ENCODE results near the gene SLC26A5. TPM values are rescaled to one million over a fixed set of nuclear protein-coding genes. Genes with fewer than 3 reads are reported as not detected.
"Not testable (repeated sequence)": the region's sequence is repeated elsewhere in the genome, so short reads cannot be mapped to it uniquely, and the experiment has no call there.

Gene SLC26A5
- polyA plus RNA-seq, 4 donors = 0.03 to 0.12 TPM; not detected in 2

DNA sequence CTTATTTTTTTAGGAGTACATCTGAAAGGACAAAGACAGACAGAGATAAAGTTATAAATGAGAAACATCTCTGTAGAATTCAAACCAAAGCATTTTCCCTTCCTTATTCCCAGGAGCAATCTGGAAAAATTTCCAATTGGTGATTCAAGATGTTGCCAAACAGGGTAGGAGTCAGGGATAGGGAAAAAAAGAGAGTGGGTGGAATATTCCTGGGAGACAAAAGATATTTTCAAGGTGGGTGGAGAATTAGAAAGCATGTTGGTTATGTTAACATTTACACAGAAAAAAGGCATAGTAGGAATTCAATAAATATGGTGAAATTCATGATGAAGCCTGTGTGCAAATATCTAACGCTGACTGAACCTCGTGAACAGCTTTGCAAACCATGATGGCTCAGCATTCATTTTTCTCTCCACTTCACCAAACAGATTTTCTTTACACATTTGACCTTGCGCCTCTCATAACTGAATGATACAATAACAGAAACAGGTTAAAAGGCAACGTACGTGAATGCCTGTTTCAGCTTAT is 25.1 kb downstream of the SLC26A5 start:
- H3K9me3 ChIP-seq (ENCODE audit: control insufficient read depth in 2 of 2, insufficient read depth in 1 of 2, low read depth in 1 of 2, low read length in 1 of 2) = peaks cover 0 to 4% of the 10 kb centered on the region in 2 donors
- H3K4me1 ChIP-seq (ENCODE audit: control insufficient read depth in 3 of 3, insufficient read depth in 2 of 3, low read depth in 1 of 3, low read length in 2 of 3) = no peaks in the 10 kb centered on the region
- no peak overlapping the region for H3K27ac ChIP-seq (ENCODE audit: low read depth in 1 of 3, low read length in 2 of 3)
- DNase-seq (no peak), FAIRE-seq (no peak)
- no peak overlapping the region for H3K4me3 ChIP-seq (ENCODE audit: low read depth in 1 of 3, low read length in 3 of 3)
- WGBS, 3 donors = 88 to 89% (median 88%) methylated on average over 5 of the region's 5 CpGs
- H3K27me3 ChIP-seq (ENCODE audit: control insufficient read depth in 3 of 3, insufficient read depth in 3 of 3, low read length in 3 of 3) = no peaks in the 10 kb centered on the region
- H3K36me3 ChIP-seq (ENCODE audit: control insufficient read depth in 3 of 3, insufficient read depth in 2 of 3, low read depth in 1 of 3, low read length in 3 of 3) = no peaks in the 10 kb centered on the region

GRCh38 chr7:103418241-103418640 is 27.8 kb downstream of the SLC26A5 start:
- Histone ChIP-seq H3K4me3 (ENCODE audit: low read depth in 1 of 3, low read length in 3 of 3) (no peak overlapping the region), H3K27me3 (ENCODE audit: control insufficient read depth in 3 of 3, insufficient read depth in 3 of 3, low read length in 3 of 3) (peaks cover 0 to 2% (median 0%) of the 10 kb centered on the region in 3 donors), H3K36me3 (ENCODE audit: control insufficient read depth in 3 of 3, insufficient read depth in 2 of 3, low read depth in 1 of 3, low read length in 3 of 3) (no peaks in the 10 kb centered on the region), H3K4me1 (ENCODE audit: control insufficient read depth in 3 of 3, insufficient read depth in 2 of 3, low read depth in 1 of 3, low read length in 2 of 3) (no peaks in the 10 kb centered on the region), H3K27ac (ENCODE audit: low read depth in 1 of 3, low read length in 2 of 3) (no peak overlapping the region), H3K9me3 (ENCODE audit: control insufficient read depth in 2 of 2, insufficient read depth in 1 of 2, low read depth in 1 of 2, low read length in 1 of 2) (peaks cover 0 to 4% of the 10 kb centered on the region in 2 donors)
- no peak for DNase-seq
- FAIRE-seq = no peak
- WGBS, 3 donors = 76 to 96% (median 79%) methylated on average over 3 of the region's 3 CpGs

- Histone ChIP-seq H3K27me3 (ENCODE audit: control insufficient read depth in 3 of 3, insufficient read depth in 3 of 3, low read length in 3 of 3) (peaks cover 0 to 6% (median 0%) of the 10 kb centered on the region in 3 donors), H3K9me3 (ENCODE audit: control insufficient read depth in 2 of 2, insufficient read depth in 1 of 2, low read depth in 1 of 2, low read length in 1 of 2) (peaks cover 0 to 2% of the 10 kb centered on the region in 2 donors), H3K4me1 (ENCODE audit: control insufficient read depth in 3 of 3, insufficient read depth in 2 of 3, low read depth in 1 of 3, low read length in 2 of 3) (no peaks in the 10 kb centered on the region), H3K27ac (ENCODE audit: low read depth in 1 of 3, low read length in 2 of 3) (no peak overlapping the region), H3K4me3 (ENCODE audit: low read depth in 1 of 3, low read length in 3 of 3) (no peak overlapping the region), H3K36me3 (ENCODE audit: control insufficient read depth in 3 of 3, insufficient read depth in 2 of 3, low read depth in 1 of 3, low read length in 3 of 3) (no peaks in the 10 kb centered on the region)
- WGBS, 3 donors = 78 to 86% (median 79%) methylated on average over 5 of the region's 5 CpGs
- FAIRE-seq (no peak), DNase-seq (no peak)
Measured at GRCh38 chr7:103413407-103413806, 32.6 kb downstream of the SLC26A5 start.

- WGBS, 3 donors = 87 to 94% (median 89%) methylated on average over 1 of the region's 1 CpG
- Histone ChIP-seq H3K9me3 (ENCODE audit: control insufficient read depth in 2 of 2, insufficient read depth in 1 of 2, low read depth in 1 of 2, low read length in 1 of 2) (peaks cover 0 to 2% of the 10 kb centered on the region in 2 donors), H3K27ac (ENCODE audit: low read depth in 1 of 3, low read length in 2 of 3) (no peak overlapping the region), H3K36me3 (ENCODE audit: control insufficient read depth in 3 of 3, insufficient read depth in 2 of 3, low read depth in 1 of 3, low read length in 3 of 3) (no peaks in the 10 kb centered on the region), H3K27me3 (ENCODE audit: control insufficient read depth in 3 of 3, insufficient read depth in 3 of 3, low read length in 3 of 3) (peaks cover 0 to 6% (median 0%) of the 10 kb centered on the region in 3 donors), H3K4me3 (ENCODE audit: low read depth in 1 of 3, low read length in 3 of 3) (no peak overlapping the region), H3K4me1 (ENCODE audit: control insufficient read depth in 3 of 3, insufficient read depth in 2 of 3, low read depth in 1 of 3, low read length in 2 of 3) (no peaks in the 10 kb centered on the region)
- FAIRE-seq = no peak
- DNase-seq = no peak
Measured at GRCh38 chr7:103412151-103412550, 33.9 kb downstream of the SLC26A5 start.

DNA sequence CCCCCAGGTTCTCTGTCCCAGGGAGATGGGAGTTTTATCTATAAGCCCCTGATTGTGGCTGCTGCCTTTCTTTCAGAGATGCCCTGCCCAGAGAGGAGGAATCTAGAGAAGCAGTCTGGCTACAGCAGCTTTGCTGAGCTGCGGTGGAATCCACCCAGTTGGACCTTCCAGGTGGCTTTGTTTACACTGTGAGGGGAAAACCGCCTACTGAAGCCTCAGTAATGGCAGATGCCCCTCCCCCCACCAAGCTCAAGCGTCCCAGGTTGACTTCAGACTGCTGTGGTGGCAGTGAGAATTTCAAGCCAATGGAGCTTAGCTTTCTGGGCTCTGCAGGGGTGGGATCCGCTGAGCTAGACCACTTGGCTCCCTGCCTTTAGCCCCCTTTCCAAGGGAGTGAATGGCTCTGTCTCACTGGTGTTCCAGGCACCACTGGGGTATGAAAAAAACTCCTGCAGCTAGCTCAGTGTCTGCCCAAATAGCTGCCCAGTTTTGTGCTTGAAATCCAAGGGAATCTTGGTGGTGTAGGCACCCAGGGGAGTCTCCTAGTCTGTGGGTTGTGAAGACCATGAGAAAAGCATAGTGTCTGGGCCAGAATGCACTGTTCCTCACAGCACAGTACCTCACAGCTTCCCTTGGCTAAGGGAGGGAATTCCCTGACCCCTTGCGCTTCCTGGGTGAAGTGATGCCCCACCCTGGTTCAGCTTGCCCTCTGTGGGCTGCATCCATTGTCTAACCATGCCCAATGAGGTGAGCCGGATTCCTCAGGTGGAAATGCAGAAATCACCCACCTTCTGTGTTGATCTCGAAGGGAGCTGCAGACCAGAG is 40.0 kb downstream of the SLC26A5 start:
- H3K36me3 ChIP-seq (ENCODE audit: control insufficient read depth in 3 of 3, insufficient read depth in 2 of 3, low read depth in 1 of 3, low read length in 3 of 3); H3K4me3 ChIP-seq (ENCODE audit: low read depth in 1 of 3, low read length in 3 of 3); H3K4me1 ChIP-seq (ENCODE audit: control insufficient read depth in 3 of 3, insufficient read depth in 2 of 3, low read depth in 1 of 3, low read length in 2 of 3); H3K27ac ChIP-seq (ENCODE audit: low read depth in 1 of 3, low read length in 2 of 3); H3K27me3 ChIP-seq (ENCODE audit: control insufficient read depth in 3 of 3, insufficient read depth in 3 of 3, low read length in 3 of 3); H3K9me3 ChIP-seq (ENCODE audit: control insufficient read depth in 2 of 2, insufficient read depth in 1 of 2, low read depth in 1 of 2, low read length in 1 of 2); DNase-seq; FAIRE-seq: not testable (repeated sequence)
- 54 to 63% (median 57%) methylated on average over 7 of the region's 7 CpGs for WGBS, 3 donors

DNA sequence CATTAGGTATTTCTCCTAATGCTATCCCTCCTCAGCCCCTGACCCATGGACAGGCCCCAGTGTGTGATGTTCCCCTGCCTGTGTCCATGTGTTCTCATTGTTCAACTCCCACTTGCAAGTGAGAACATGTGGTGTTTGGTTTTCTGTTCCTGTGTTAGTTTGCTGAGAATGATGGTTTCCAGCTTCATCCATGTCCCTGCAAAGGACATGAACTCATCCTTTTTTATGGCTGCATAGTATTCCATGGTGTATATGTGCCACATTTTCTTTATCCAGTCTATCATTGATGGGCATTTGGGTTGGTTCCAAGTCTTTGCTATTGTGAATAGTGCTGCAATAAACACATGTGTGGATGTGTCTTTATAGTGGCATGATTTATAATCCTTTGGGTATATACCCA is 46.3 kb downstream of the SLC26A5 start:
- not testable (repeated sequence) for H3K4me3 ChIP-seq (ENCODE audit: low read depth in 1 of 3, low read length in 3 of 3); H3K9me3 ChIP-seq (ENCODE audit: control insufficient read depth in 2 of 2, insufficient read depth in 1 of 2, low read depth in 1 of 2, low read length in 1 of 2); DNase-seq; H3K27me3 ChIP-seq (ENCODE audit: control insufficient read depth in 3 of 3, insufficient read depth in 3 of 3, low read length in 3 of 3); H3K4me1 ChIP-seq (ENCODE audit: control insufficient read depth in 3 of 3, insufficient read depth in 2 of 3, low read depth in 1 of 3, low read length in 2 of 3); H3K36me3 ChIP-seq (ENCODE audit: control insufficient read depth in 3 of 3, insufficient read depth in 2 of 3, low read depth in 1 of 3, low read length in 3 of 3); H3K27ac ChIP-seq (ENCODE audit: low read depth in 1 of 3, low read length in 2 of 3); FAIRE-seq

DNA sequence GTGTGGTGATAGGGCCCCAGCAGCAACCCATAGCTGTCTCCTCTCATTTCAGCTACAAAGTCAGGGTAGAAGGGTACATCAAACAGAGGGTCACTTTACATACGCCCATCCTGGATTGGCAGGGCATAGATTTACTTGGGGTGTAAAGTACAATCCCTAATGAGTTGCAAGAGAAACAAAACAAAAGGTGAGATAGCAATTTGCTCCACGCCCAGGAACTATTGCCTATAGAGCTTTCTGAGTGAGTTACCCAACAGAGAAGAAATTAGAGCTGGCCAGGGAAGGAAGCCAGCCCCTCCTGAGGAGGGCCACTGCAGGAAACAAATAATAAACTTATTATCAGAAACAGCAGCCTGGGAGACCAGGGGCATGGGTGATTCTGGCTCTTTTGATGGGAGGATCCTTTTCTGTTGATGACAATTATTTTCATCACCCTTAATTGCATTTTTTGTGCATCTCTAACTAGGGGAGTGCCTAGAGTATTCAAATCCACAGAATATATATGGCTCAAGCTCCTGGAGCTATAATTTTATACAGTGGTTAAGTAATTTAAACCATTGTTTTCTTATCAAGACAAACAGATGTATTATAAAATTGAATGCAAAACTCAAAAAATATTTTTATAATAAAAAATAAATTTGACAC is 47.4 kb downstream of the SLC26A5 start:
- no peak for FAIRE-seq
- H3K27ac ChIP-seq (ENCODE audit: low read depth in 1 of 3, low read length in 2 of 3) = no peak overlapping the region

GRCh38 chr7:103396471-103396870 is 49.5 kb downstream of the SLC26A5 start:
- no peaks in the 10 kb centered on the region for H3K36me3 ChIP-seq (ENCODE audit: control insufficient read depth in 3 of 3, insufficient read depth in 2 of 3, low read depth in 1 of 3, low read length in 3 of 3)
- H3K9me3 ChIP-seq (ENCODE audit: control insufficient read depth in 2 of 2, insufficient read depth in 1 of 2, low read depth in 1 of 2, low read length in 1 of 2) = no peaks in the 10 kb centered on the region
- no peaks in the 10 kb centered on the region for H3K27me3 ChIP-seq (ENCODE audit: control insufficient read depth in 3 of 3, insufficient read depth in 3 of 3, low read length in 3 of 3)
- H3K27ac ChIP-seq (ENCODE audit: low read depth in 1 of 3, low read length in 2 of 3) = no peak overlapping the region
- no peak for FAIRE-seq
- H3K4me1 ChIP-seq (ENCODE audit: control insufficient read depth in 3 of 3, insufficient read depth in 2 of 3, low read depth in 1 of 3, low read length in 2 of 3) = no peaks in the 10 kb centered on the region
- no peak overlapping the region for H3K4me3 ChIP-seq (ENCODE audit: low read depth in 1 of 3, low read length in 3 of 3)
- no peak for DNase-seq
- WGBS, 3 donors = 60 to 74% (median 64%) methylated on average over 8 of the region's 8 CpGs

More for the DNA sequence above, 47.4 kb downstream of the SLC26A5 start:
- Histone ChIP-seq H3K4me1 (ENCODE audit: control insufficient read depth in 3 of 3, insufficient read depth in 2 of 3, low read depth in 1 of 3, low read length in 2 of 3) (no peaks in the 10 kb centered on the region), H3K9me3 (ENCODE audit: control insufficient read depth in 2 of 2, insufficient read depth in 1 of 2, low read depth in 1 of 2, low read length in 1 of 2) (no peaks in the 10 kb centered on the region), H3K4me3 (ENCODE audit: low read depth in 1 of 3, low read length in 3 of 3) (no peak overlapping the region), H3K36me3 (ENCODE audit: control insufficient read depth in 3 of 3, insufficient read depth in 2 of 3, low read depth in 1 of 3, low read length in 3 of 3) (no peaks in the 10 kb centered on the region), H3K27me3 (ENCODE audit: control insufficient read depth in 3 of 3, insufficient read depth in 3 of 3, low read length in 3 of 3) (no peaks in the 10 kb centered on the region)
- peak; percentile 45 to 51 for DNase-seq
- 5 to 29% (median 23%) methylated on average over 2 of the region's 2 CpGs for WGBS, 3 donors
